IPS-11a (cell line): ENCODE results near the gene ZNF423.

Experiments
- H3K4me3 ChIP-seq: one replicate; pipeline ENCODE4 v1.5.1; 2013; ENCODE audit warnings: low read depth, low read length, control low read depth

The ZNF423 gene

DNA sequence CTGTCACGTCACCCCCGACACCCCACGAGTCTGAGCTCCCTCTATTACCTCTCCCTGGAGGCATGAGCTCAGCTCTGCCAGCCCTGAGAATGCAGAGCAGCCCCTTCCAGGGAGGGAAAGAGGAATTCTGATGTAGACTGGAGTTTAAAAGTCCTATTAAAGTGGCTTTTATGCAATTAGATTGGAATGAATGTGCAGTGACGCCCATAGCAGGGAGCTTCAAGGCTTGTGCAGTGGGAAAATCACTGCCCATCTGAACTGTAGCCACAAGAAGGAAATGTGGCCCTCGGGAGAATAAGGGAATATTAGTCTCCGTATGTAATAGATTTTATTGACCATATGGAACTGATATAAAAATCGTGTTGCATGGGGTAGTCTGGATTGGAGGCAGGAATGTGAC lies 66.9 kb downstream of the ZNF423 start:
- no peak overlapping the region for H3K4me3 ChIP-seq

DNA sequence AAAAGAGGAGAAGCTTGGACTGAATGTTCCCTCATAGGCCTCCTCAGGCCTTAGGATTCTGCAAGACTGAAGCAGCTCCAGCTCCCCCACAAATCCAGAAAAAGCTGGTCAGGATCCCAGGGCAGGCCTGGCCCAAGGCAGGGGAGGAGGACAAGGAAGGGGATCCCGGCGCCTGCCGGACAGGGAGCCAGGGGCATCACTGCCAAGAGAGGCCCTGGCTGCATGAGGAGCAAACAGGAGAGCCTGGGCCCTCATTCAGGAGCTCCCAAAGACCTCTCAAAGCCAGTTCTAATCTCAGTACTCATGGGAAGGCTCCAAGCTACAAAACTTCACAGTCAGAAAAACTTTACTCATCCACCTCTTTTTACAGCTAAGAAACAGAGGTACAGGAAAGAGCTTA lies 67.3 kb downstream of the ZNF423 start:
- H3K4me3 ChIP-seq: no peak overlapping the region

DNA sequence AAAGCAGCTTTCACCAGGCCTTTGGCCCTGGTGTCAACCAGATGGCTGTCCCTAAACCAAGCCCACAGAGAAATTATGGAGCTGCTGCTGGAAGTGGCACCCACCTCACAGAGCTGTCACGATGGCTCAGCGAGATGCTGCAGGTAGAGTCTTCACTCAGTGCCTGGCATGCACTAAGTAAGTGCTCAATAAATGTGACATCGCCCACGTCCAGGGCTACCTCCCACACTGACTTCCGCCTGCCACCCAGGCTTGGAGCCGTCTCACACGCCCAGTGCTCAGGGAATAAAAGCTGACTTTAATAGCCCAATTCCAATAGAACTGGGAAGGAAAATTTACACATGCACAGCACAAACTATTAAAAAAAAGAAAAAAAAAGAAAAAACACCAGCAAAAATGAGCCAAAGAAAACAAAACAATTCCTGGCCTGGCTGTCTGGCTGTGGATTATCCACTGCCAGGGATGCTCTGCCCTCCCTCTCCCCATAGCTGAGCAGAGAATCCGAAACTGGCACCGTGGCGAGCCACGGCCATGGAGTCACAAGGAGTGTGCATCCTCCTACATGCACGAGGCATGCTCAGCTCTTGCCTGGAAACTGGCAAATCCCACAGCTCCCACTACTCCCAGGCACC lies 68.9 kb downstream of the ZNF423 start:
- H3K4me3 ChIP-seq: no peak overlapping the region

DNA sequence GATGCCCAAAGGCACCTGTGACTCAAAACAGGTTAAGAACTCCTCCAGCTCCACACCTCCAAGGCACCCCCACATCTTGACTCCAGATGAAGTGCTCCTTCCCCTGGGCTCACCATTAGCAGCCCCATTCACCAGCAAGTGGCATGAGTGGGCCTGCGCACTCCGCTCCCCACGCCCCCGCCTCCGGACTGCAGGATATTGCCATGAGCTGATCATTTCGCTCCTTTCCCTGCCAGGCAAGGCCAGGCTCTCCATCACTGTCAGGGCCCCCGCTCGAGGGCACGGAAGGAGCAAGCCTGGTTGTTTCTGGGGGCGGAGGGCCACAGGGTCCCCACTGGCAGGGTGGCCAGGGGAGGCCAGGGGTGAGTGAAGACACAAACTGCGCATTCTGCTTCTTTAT lies 69.9 kb downstream of the ZNF423 start:
- no peak overlapping the region for H3K4me3 ChIP-seq

DNA sequence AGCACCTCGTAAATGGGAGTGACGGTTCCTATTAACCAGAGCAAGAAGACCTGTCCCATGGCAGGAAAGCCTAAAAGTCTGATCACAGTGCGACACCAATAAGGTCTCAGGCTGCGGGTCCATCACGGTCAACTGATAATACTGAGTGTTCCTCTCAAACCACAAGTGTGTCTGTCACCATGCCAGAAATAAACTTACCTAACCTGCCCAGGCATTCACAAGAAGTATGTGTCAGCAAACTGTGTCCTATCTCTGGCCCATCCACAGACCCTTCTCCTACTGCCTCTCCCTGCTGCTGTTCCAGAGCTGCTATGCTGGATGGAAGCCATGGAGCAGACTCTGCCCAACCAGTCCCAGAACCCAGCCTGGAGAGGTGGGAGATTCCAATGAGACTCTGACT lies 73.5 kb downstream of the ZNF423 start:
- no peak overlapping the region for H3K4me3 ChIP-seq

DNA sequence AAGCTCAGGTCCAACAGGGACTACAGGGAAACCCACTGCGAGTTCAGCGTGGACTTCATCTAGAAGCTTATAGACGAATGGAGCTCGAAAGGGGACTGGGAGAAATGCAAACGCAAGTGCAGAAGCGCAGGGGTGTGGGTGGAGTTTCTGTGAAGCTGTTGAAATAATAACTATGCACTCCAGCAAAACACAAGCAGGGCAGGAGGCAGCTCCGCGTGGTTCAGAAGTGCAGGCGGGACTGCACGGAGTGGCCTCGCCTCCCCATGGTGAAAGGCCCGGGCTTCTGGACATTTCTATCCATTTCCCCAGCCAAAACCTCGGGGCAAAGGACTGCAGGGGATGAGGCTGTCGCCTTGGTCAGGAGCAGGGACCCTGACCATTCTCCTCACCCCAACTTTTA lies 74.5 kb downstream of the ZNF423 start:
- H3K4me3 ChIP-seq: no peak overlapping the region

DNA sequence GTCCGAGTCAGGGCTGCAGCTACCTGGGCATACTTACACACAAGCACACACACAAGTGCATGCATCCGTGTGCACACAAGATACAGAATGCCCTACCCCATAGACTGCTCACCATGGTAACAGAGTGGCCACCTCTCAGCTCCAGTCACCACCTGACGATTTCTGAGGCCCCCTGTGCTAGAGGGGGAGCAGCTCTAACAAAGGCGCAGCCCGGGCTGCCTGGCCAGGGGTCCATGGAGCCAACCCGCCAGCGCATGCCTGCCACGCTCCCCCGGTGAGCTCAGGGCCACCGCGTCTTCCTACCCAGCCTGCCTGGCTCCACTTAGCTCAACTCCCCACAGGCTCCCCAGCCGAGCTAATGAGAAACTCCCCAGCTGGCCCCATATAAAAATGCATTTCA lies 75.5 kb downstream of the ZNF423 start:
- no peak overlapping the region for H3K4me3 ChIP-seq

DNA sequence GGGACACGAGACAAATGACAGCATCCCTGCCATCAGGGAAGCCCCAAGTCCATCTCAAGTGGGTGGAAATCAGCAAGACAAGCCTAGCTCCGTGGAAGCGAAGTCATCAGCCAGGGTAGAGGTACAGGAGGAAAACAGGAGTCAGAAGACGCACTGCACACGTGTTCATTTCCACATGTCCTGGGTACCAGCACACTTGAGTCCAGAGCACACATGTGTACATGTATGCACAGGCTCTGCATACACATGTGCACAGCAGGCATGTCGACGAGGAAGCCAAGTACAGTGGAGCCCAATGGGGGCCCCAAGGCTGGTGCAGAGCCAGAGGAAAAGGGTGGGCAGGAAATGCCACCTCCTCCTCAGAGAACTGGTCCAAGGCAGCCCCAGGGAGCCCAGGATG lies 75.9 kb downstream of the ZNF423 start:
- H3K4me3 ChIP-seq: no peak overlapping the region

DNA sequence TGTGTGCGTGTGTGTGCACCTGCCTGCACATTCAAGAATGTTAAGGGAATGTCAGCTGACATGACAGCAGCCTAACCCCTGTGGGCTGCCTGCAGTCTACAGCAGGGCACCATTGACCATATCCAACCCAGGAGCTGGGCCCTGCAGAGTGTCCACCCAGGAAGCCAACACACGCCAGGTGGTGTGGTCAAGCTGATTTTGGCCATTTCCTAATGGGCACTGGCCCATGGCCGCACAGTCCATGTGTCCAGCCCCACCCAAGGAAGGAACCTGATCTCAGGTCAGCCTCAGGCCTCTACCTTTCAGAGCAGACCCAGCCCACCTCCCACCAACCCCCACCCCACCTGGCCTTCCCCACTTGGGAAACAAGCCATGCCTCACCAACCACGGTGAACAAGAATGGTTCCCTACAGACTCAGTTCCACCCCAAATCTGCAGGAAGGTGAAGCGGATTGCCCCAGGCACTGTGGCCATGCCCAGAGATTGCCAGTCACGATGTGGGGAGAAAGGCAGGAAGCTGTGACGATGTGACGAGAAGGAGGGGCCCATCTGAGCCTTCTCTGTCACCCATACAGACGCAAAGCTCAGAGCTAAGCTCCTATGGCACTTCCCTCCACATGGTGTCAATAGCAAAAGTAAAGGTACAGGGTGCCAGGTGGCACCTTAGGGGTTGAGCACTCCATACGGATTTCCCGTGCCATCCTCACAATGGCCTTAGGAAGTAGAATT lies 77.5 kb downstream of the ZNF423 start:
- H3K4me3 ChIP-seq: no peak overlapping the region

DNA sequence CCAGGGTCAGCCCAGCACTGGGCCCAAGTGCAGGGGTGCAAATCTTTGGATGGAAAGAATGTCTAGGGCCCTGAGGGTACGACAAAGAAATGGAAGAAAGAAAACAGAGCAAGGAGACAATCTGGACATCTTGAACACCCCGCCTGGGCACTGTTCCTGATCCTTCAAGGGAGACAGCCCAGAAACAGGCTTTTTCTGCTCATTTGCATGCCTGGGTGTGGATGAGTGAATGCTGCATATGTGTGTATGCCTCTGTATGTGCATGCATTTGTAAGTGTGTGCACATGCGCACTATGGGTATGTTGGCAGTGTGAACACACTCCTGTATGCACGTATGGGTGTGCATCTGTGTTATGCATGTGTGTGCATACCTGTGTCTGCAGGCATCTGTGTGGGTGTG lies 79.2 kb downstream of the ZNF423 start:
- no peak overlapping the region for H3K4me3 ChIP-seq

DNA sequence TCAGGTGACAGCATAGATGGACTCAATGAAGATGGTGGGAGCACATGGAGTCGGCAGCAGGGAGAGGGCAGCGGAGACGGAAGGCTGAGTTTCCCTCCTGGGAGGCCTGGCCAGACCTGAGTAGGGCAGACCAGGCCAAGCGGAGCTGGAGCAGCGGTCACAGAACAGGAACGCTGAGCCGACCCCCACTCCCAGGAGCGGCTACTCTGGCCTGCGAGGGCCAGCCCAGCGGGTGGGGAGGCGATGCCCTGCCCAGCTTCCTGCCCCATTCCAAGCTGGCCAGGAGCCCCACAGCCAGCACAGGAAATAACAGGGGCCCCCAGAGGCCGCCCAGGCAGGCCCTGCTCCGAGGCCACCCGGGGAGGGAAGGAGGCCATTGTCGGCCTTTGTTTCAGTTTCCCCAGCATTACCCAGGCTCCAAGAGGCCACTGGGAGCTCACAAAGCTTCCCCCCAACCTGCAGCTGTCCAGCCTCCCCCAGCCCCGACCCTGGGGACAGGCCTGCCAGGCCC lies 79.8 kb downstream of the ZNF423 start:
- no peak overlapping the region for H3K4me3 ChIP-seq

DNA sequence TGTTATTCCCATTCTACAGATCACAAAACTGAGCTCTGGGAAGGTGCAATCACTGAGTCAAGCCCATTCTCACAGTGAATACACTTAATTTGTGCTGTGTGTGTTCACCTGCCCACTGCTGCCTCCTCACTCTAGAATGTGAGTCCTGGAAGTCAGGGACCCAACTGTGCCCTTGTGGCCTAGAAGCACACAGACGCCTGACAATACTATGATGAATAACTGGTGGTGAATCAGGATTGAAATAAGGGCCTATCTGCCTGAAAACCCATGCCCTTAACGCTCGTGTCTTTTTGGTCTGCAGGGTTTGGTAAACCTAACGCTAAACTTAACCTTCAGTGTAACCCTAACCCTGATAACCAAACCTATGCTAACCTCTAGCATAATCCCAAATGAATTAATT lies 80.3 kb downstream of the ZNF423 start:
- no peak overlapping the region for H3K4me3 ChIP-seq

DNA sequence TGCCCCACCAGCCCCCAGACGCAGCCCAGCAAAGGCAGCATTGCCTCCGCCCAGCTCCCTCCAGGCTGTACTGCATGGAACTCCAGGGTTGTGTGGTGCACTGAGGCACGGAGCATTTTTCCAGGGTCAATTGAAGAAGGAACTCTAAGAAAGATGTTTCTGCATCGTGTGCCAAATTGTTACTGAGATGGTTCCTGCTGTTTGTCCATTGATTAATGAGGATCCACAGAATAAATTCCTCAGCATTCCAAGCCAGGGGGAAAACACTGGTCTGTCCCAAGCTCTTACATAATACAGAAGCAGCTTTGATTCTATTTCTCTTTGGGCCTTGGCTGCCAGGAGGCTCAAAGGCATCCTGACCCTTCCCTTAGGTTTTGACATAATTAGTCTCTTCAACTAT lies 80.9 kb downstream of the ZNF423 start:
- H3K4me3 ChIP-seq: no peak overlapping the region

DNA sequence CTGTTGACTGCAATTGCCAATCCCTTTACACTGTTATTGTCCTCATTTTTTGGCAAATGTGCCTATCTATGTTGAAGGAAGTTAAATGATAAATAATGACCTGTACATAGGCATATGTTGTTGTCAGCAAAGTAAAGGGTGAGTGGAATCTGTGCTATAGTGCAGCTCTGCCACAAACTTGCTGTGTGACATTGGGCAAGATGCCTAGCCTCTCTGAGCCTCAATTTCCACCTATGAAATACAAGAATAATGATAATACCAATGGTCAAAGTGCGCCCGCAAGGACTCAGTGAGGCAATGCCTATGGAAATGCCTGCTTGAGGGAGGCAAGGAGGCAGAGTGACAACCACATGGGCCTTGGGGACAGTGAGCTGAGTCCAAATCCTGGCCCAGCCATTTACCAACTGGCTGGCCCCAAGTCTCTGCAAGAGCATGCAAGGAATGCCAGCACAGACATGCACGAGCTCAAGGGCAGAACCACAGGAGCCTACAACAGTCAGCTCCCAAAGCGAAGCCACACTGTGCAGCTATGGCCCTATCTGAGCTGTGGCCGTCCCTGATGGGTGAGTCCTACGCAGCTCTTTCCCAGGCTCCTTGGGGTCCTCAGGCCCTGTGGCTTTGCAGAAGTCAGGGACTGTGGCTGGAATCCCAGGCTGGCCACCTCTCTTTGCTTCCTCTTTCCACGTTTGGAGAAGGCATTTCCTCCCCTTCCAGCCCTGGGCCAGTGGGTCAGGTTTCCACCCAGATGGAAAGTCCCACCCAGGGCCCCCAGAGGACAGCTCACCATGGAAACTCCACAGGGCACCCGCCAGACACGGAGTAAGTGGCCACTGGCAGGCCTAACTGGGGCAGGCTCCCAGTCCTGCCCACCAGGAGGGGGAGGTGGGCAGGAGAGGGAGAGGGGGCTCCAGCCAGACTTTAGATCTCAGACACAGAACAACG lies 82.1 kb downstream of the ZNF423 start:
- H3K4me3 ChIP-seq: no peak overlapping the region

DNA sequence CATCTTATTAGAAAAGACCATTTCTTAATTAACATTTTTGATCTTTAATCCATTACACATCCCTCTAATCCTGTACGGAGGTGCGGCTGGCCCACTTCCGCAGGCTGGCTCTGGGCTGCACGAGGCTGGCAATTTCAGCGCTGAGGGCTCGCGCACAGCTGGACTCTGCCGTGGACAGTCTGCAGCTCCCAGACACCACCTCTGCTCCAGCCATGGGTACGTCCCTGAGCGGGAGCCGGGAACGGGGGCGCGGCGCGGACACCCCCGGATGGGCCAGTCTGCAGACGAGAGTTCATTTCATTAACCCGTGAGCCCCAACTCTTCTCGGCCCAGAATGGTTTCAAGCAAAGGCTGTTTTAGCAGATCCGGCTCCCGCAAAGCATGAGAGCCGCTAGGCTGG lies 87.9 kb downstream of the ZNF423 start:
- no peak overlapping the region for H3K4me3 ChIP-seq

DNA sequence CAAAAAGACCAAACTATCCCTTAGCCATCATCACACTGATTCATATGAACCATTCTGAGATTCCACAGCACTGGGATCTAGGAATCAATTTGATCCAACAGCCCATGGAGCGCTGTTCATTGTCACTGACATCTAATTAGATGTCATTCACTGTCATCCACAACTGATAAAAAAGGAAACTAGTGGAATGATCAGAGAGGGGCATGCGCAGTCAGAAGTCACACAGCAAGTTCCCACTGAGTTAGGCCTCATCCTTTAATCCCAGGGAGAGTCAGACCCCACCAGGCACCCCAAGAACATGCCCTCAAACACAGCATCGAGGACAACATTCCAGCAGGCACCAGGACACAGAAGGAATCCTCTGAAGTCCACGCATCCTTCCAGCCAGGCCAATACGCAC lies 88.5 kb downstream of the ZNF423 start:
- no peak overlapping the region for H3K4me3 ChIP-seq

DNA sequence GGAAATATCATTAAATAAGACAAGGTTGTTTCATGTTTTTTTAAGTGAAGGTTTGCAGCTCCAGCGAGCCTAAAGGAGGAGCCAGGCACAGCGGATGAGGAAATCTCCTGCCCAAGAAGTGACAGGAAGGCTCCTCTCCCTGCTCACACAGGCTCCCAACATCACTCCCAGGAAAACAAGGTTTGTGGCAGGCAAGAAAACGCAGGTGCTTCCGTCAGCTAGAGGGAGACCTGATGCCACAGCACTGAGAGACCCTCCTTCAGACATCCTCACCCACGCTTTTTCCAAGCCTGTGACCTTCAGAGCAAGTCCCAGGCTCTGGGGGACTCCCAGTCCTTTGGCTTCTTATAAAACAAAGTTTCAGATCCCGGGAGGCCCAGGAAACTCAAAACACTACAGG lies 89.7 kb downstream of the ZNF423 start:
- H3K4me3 ChIP-seq: no peak overlapping the region

DNA sequence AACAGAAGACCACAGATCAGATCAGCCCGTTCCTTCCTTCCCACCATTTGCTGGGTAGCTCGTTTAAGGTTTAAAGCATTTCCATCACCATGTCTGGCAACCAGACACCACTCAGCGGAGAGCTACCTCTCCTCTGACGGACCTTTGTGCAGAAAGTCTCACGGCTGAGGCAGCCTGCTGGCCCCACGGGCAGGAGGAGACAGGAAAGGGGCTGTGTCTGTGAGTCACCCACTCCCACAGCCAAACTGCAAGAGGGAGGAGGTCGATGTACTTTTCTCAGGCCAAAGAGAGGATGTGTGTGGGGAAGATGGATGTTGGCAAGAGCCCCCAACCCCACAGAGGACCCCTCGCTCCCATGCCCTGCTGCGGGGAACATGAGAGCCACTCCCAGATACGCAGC lies 92.1 kb downstream of the ZNF423 start:
- H3K4me3 ChIP-seq: no peak overlapping the region

DNA sequence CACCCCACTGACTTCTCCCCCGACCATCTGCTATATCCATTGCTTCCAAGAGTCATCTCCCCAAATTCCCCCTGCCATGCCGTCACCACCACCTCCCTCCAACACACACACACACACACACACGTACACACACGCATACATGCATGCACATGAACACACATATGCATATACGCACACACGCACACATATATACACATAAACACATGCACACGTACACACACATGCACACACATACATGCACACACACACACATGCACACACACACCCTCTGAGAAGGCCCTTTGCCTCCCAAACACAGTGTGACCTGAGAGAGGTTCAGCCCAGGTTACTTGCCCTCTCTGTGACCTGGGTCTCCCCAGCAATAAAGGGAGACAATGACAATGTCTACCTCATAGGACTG lies 95.1 kb downstream of the ZNF423 start:
- no peak overlapping the region for H3K4me3 ChIP-seq

DNA sequence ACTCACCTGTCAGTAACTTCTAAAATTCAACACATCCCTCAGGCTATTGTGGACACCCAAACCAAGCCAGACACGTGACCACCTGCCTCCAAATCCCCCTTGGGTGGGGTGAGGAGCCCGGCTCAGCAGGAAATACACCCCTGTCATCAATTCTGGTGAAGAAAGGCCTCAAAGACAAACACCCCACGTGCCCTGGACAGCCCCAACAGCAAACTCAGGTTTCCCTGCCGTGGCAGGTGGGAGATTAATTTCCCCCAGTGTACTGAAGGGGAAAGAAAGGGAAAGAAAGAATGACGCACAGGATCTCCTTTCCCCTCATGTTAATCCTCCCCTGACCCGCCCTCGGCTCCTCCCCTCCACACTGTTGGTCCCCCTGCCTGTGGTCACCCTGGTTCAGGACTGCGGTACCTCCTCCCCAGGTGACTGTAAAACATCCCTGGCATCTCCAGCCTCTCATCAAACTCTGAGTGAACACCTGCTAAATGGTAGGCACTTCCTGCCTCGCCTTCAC lies 98.3 kb downstream of the ZNF423 start:
- no peak overlapping the region for H3K4me3 ChIP-seq

DNA sequence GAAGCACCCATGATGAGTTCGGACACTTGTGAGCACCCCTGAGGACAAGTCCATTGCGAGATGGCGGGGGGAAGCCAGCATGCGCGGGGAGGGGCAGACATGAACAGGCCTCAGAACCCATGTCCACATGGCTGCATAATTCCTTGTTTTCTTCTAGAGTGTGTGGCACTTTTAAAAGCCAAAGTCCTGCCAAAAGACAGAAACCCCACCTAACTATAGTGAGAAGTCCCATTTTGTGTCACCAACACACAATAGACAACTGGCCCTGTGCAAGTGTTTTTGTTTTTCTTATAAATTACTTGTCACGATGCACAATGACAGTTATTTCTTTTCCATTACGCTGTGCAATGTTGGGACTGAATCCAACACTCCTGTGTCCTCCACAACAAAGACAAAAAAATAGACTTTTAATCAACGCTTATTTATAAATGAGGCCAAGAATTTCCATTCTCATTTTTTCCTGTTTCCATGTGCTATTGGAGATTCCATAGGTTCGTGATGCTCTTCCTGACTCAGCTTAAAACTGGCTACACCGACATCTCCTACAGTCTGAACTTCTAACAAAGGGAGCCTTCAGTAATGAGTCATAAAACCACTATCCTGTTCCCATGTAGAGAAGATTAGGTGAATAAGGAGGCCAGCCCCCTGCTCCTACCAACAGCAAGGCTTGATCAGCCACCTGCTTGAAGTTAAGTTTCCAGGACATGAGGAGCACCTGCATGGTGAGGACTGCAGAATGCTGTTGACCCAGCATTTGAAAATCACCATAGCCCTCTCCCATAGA lies 98.9 kb downstream of the ZNF423 start:
- no peak overlapping the region for H3K4me3 ChIP-seq
